Midbrain (tissue), 1 donor: ENCODE data around the gene OPA1.

Experiments used
- DNase-seq: peaks from one replicate; lab custom pipeline; 2025; lab: John Stamatoyannopoulos, UW

OPA1 gene

GRCh38 chr3:193592841-193593667 is at the start of gene OPA1:
OPA1 (plus strand) TSS chr3:193593208; CDS start chr3:193593378, 170 bp downstream.
- DNase-seq, result peak; percentile 96

- no peak for DNase-seq
Observed at GRCh38 chr3:193544289-193544688, 48.7 kb upstream of the OPA1 start.

- DNase-seq, result no peak
Observed at GRCh38 chr3:193545304-193545703, 47.7 kb upstream of the OPA1 start.

GRCh38 chr3:193546129-193546528 is 46.9 kb upstream of the OPA1 start:
- no peak for DNase-seq

- peak; percentile 79 for DNase-seq
Observed at GRCh38 chr3:193548406-193548805, 44.6 kb upstream of the OPA1 start.

- peak; percentile 48 for DNase-seq
Observed at GRCh38 chr3:193552923-193553322, 40.1 kb upstream of the OPA1 start.

GRCh38 chr3:193553586-193553985 is 39.4 kb upstream of the OPA1 start:
- DNase-seq, result no peak

- peak; percentile 16 for DNase-seq
Observed at GRCh38 chr3:193554811-193555210, 38.2 kb upstream of the OPA1 start, which contains the start of gene ATP13A4. ATP13A4 (minus strand) TSS chr3:193554895; CDS start chr3:193554799, 96 bp downstream.

GRCh38 chr3:193556841-193557240 is 36.2 kb upstream of the OPA1 start:
- no peak for DNase-seq

GRCh38 chr3:193559100-193559499 is 33.9 kb upstream of the OPA1 start:
- DNase-seq, result no peak

GRCh38 chr3:193560091-193560490 is 32.9 kb upstream of the OPA1 start:
- DNase-seq, result no peak

- peak; percentile 46 for DNase-seq
Observed at GRCh38 chr3:193560870-193561269, 32.1 kb upstream of the OPA1 start.

GRCh38 chr3:193563426-193563825 is 29.6 kb upstream of the OPA1 start:
- no peak for DNase-seq

GRCh38 chr3:193564012-193564411 is 29.0 kb upstream of the OPA1 start:
- DNase-seq, result no peak

GRCh38 chr3:193569119-193569518 is 23.9 kb upstream of the OPA1 start:
- DNase-seq, result no peak

- peak; percentile 78 for DNase-seq
Observed at GRCh38 chr3:193572426-193572908, 20.5 kb upstream of the OPA1 start.

GRCh38 chr3:193573403-193574191 is 19.4 kb upstream of the OPA1 start:
- no peak for DNase-seq

- no peak for DNase-seq
Observed at GRCh38 chr3:193574488-193575070, 18.4 kb upstream of the OPA1 start.

- DNase-seq, result no peak
Observed at GRCh38 chr3:193585530-193585929, 7.5 kb upstream of the OPA1 start.

- no peak for DNase-seq
Observed at GRCh38 chr3:193586526-193586925, 6.5 kb upstream of the OPA1 start.

- DNase-seq, result no peak
Observed at GRCh38 chr3:193589129-193589528, 3.9 kb upstream of the OPA1 start.

GRCh38 chr3:193589616-193590015 is 3.4 kb upstream of the OPA1 start:
- DNase-seq, result no peak
